Germinal center (tissue), 1 donor: ENCODE measurements around the gene TPST2.
A peak's percentile ranks its signal among the peaks of the same experiment; 100 is the strongest.

Experiments
- DNase-seq: peaks from one replicate; pipeline ENCODE4 v3.0.0; 2012; ENCODE audit warnings: mixed read lengths, low spot score

Gene TPST2

DNA sequence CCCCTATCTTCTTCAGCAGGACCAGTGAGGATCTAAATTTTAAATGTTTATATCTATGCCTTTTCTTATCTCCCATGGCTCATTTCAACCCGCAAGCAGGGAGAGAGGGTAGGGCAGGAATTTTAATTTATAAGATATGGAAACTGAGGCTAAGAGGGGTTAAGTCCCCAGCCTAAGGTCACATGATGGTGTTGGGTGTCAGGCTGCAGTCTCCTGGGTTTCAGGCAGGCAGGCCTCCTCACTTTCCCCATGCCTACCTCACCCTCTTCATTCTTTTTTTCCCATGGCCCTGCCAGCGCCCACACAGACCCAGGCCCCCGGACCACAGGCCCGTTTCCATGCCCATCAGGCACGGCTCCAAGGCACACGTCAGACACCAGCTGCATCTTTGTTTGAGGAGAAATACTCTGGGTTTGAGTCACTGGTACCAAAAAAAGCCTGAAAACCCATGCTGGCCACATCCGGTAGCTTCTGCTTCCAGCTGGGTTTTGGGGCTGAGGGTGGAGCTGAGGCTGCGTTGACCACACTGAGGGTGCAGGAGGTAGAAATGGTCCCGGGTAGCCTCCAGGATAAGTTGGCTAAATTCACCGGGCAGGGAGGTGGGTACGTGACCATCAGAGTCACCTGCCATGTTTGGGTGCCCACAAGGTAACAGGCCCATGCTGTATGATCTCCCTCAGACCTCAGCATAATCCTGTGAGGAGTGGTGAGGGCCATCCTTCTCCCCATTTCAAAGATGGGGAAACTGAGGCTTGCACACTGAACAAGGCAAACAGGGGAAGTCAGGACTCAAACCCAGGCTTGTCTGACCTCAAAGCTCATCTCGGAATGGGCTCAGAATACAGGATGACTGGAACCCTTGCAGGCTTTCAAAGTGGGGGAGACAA lies 20.4 kb upstream of the TPST2 start:
- peak; percentile 45 for DNase-seq

DNA sequence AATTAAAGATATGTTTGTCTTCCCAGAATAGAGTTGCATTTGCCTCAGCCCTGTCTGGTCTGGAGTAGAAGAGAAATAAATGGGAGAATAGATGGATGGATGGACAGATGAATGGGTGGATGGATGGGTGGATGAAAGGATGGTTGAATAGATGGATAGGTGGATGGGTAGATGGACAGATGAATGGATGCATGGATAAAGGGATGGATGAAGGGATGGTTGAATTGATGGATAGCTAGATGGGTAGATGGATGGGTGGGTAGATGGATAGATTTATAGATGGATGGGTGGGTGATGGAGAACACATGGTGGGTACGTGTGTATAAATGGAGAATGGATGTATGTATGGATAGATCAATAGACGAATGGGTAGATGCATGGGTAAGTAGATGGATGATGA lies 19.4 kb upstream of the TPST2 start:
- DNase-seq = no peak

DNA sequence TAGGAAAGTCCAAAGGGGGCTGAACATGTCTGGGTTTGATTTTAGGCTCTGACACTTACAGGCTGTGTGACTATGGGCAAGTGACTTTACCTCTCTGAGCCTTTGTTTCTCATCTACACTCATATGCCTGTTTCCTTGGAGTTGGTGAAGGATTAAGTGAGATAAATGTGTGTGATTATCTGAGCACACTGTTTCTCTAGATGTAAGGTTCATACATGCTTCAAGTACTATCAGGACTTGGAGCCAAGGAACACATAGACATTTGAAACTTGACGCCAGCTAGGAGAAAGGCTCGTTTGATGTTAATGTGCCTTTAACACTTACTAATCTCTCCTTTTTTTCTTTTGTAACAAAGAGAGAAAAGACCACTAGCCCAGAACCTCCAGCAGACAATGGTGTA lies 18.2 kb upstream of the TPST2 start:
- DNase-seq = no peak

DNA sequence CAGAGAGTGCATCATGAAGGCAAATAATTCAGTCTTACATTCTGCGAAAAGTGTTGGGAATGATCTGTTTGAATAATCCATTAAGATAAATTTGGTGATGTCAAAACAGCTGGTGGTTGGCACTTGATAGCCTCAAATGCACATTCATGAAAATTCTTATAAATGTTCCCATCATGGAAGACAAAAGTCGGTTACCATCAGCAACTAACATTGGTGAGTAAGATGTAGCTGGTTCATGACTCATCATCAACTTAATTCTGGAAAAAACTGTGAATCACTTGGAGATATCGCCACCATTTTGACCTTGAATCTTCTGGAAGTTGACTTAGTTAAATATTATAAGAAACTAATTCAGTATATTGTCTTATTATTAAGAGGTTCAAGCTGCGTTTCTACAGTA lies 16.7 kb upstream of the TPST2 start:
- DNase-seq = no peak

DNA sequence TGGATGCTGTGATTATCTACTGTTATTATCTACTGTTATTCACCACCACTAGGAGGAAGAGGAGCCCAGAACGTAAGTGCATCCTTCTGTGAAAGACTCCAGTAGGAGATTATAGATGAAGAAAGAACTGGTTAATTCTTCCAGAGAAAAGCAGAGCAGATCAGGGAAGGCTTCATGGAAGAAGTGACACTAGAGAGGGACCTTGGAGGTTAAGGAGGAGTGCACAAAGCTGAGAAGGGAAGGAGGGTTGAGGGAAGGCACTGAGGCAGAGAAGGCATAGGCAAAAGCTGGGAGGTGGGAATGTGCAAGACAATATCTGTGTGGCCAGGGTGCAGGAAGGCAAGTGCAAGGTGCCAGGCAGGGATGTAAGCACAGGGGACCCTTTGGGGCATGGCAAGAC lies 14.4 kb upstream of the TPST2 start:
- no peak for DNase-seq

DNA sequence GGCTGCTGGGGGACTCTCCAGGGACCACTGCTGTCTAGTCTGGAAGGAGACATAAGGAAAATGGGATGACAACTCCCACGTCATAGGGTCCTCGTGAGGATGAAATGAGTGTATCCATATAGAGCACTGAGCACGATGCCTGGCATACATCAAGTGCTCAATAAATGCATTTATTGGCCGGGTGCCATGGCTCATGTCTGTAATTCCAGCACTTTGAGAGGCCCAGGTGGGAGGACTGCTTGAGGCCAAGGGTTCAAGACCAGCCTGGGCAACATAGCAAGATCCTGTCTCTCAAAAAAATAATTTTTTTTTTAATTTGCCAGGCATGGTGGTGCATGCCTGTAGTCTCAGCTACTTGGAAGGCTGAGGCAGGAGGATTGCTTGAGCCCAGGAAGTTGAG lies 12.2 kb upstream of the TPST2 start:
- DNase-seq = no peak

DNA sequence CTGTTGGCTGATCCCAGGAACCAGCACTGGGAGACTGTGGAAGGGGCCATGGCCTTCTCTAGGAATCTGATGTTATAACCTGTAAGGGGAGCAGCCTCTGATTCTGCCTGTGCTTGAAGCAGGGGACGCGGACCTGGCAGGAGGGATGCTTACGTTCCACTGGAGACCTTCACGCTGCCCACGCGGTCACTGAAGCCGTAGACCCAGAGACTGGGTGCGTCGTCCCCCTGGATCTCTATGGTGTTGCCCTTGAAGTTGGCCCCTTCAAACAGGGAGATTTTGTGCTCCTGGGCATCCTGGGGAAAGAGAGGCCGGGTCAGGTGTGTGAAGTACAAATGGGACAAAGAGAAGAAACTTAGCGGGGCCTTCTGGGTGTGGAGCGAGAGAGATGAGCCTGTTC lies 11.8 kb upstream of the TPST2 start:
- no peak for DNase-seq

DNA sequence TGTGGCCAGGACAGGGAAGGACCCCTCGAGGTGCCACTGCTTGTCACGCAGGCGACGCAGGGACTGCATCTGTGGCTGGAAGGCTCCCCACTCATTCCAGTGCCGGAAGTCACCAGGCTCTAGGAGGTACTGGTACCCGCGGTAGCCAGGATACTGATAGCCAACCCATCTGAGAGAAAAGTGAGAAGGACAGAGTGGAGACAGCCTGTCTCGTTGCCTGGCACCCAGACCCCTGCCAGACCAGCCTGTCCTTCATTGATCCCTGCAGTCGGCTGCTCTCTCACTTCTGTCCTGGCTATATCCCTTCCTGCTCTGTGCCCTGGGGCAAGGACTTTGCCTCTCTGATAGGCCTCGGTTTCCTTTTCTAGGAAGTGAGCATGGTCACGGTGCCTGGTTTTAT lies 9.6 kb upstream of the TPST2 start:
- DNase-seq = no peak

DNA sequence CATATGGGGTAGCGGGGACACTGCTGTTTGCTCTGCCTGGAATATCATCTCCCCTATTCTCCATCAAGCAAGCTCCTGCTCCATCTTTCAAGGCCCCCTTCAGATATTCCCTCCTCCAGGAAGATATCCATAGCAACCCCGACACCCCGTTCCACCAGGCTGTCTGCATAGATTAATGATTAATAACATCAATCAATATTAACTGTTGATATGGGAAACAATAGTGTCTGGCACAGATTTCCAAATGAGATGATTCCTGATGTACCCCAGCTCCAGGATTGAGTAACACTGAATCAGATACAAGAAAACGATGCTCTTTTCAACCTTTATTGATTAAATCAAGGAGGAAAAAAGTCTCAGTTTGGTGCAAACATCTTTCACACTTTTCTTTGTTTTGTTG lies 7.5 kb upstream of the TPST2 start:
- no peak for DNase-seq

DNA sequence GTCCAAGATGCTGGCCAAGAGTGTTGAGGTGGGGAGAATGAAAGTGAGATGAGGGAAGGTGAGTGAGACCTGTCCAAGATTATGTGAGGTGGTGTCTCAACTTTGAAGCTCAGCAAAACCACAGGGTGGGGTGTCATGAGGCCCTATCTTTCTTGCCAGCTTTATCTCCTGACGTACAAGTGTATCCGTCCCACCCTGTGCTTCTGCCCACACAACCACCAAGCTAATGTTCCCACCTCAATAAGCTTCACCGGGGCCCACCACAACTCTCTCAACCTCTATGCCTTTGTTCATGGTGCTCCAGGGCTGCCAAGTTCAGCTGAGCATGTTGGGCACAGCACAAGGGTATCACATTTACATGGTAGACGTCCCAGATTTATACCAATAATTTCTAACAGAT lies 7.1 kb upstream of the TPST2 start:
- DNase-seq = no peak

DNA sequence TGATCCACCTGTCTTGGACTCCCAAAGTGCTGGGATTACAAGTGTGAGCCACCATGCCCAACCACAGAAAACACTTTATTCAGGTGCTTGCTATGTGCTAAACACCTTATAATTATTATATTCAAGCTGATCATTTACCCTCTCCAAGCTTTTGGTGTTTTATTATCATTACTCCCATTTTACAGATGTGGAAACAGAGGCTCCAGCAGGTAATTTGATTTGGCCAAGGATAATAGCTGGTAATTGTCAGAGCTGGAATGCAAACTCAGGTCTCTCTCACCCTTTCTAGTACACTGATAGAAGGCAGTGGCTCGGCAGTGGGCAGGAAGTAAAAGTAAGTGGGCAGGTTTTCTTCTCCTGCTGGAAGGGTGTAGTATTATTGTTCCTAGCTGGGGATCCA lies 3.8 kb upstream of the TPST2 start:
- DNase-seq = no peak

DNA sequence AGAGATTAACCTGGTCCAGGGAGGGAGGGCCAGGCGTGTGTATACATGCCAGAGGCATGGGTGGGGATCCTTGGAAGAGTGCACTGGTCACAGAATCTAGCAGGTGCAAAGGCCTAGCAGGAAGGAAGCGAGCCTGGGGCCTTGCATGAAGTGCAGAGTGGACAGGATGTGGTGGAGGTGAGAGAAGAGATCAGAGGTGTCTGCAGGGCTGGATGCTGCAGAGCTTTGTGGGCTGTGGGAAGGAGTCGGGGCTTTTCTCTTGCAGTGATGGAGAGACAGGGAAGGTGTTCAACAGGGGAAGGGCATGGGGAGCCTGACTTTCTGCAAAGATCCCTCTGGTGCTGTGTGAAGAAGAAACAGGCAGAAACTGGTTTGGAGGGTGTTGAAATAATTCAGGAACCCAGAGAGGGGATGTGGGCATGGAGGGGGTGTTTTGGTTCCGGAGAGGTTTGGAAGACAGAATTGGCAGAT lies 2.5 kb upstream of the TPST2 start:
- no peak for DNase-seq

DNA sequence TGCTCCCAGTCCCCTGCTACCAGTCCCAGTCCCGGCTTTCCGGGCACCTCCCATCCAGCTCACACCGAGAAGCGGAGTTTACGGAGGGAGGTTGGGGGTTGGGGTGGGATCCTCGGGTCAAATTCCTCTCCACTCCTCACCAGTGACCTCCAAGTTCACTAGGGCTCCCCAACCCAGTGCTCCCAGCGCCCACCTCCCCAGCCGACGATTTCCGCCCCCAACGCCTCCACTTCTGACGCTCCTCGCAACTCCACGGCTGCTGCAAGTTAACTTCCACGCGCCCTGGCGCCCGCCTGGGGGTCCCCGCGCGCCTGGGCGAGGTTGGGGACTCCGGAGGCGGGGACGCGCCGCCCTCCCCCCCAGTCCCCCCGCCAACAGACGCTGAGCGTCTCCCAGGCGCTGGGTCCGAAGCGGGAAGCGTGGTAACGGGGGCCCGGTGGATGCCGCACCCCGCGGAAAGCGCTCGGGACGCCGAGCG lies 526 bp downstream of the TPST2 start:
- DNase-seq = no peak

DNA sequence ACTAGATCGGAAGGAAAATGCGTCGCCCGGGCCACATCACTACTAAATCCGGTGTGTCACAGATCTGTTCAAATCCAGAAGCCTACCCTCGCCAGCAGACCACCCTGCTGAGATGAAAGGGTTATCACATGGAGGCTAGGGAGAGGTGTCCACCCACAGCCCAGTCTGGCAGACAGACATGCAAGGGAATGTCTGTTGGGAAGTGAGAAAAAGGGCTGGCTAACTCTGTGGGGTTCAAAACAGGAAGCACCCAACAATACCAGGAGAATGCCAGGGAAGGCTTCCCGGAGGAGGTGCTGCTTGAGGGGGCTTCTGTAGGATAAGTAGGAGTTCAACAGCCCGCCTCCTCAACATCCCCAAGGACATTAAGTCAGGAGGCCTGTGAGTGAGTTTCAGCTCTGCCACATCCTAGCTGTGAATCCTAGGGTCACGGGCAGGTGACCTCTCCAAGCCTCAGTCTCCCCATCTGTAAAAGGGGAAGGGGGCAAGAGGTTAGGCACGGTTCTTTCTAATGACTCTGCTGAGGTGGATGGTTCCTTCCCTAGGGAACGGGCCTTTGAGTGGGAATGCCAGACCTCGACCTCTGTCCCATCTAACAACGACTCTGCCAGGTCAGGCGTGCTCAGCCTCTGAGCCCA lies 1.1 kb downstream of the TPST2 start:
- DNase-seq = no peak

DNA sequence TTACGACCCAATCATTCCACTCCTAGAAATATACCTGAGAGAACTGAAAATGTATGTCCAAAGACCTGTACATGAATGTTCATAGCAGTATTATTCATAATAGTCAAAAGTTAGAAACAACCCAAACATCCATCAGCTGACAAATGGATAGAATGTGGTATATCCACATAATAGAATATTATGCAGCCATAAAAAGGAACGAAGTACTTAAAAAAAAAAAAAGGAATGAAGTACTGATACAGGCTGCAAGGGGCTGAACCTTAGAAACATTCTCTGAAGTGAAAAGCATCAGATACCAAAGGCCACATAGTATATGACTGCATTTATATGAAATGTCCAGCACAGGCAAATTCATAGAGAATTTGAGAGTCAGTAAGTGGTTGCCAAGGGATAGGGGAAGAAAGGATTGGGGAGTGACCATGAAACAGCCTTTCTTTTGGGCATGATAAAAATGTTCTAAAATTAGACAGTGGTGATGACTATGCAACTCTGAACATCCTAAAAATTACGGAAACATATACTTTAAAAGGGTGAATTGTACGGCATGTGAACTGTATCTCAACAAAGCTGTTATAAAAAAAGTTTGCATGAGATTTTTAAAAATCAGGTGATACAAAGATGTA lies 1.8 kb downstream of the TPST2 start:
- DNase-seq = no peak

DNA sequence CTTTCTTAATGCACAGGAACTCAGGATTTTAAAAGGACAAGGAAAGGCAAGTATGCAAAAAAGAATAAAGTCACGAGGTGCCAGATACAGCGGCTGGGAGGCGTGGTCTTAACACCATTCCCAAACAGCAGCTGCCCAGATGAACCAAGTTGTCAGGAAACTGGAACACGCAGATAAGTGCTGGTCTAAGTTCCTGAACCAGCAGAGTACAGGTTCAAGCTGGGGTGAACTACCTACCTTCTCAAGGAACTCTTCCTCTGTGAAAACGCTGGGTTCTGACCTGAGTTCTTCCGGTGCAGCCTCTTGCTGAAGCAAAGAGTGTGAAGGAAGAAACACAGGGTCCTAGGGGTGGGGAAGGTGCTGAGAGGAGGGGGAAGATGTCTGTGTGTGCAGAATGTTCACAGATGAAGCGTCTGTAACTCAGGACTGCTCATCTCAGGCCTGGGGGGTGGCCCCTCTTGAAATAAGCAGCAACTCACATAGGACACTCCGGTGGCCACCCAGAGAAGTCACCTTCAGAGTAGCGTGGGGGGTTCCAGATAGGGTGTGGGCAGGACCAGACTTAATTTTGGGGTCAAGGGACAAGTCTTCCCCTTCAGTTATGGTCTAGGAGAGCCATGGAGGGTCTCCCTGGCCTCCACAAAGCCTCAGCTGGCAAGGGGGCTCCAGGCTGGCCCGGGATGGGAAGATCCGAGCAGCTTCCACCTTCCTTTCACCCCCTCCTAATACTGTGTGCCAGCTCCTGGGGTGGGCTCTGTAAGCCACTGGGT lies 3.2 kb downstream of the TPST2 start:
- no peak for DNase-seq

DNA sequence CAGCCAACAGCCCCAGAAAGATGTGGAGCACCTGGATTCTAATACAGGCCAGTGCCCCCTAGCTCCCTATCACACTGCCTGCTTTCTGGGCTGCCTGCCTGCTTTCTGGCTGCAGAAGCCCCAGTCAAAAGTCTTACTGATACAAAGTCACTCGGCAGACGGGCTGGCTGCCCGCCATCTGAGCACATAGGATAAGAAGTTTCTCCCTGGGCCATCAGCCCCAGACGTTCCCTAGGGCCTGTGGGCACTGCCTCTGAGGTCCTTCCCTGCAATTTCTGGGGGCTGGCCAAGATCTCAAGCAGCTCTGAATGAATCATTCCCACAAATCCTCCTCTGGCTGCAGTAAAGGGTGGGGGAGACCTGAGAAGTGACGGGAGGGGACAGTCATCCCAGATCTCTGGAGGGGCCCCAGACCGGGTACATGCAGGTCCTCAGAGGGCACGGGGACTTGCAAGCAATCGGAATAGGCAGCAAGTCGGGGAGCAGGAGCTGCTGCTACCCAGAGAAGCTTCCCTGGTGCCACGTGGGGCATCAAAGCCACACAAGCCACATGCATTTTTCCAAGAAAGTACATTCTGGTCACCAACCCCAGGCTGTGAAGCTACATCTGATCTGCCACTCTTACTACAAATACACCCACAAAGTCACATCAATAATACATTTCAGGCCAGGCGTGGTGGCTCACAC lies 4.7 kb downstream of the TPST2 start:
- no peak for DNase-seq

DNA sequence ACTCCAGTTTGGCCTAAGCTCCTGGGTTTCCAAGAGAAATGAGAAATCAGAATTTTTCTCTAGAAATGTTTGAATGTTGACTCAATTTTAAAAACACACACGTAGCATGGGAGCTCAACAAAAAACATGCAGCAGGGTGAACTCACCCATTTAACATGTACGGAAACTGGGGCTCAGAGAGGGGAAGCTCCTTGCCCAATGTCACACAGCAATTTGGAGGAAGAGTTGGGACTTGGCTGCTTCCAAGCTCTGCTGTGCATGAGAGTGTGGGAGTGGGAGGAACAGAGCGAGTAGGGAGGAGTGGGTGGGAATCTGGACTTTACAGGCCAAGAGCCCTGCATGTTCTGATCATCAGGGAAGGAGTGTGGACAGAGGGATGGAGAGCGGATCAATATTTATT lies 5.9 kb downstream of the TPST2 start:
- no peak for DNase-seq

DNA sequence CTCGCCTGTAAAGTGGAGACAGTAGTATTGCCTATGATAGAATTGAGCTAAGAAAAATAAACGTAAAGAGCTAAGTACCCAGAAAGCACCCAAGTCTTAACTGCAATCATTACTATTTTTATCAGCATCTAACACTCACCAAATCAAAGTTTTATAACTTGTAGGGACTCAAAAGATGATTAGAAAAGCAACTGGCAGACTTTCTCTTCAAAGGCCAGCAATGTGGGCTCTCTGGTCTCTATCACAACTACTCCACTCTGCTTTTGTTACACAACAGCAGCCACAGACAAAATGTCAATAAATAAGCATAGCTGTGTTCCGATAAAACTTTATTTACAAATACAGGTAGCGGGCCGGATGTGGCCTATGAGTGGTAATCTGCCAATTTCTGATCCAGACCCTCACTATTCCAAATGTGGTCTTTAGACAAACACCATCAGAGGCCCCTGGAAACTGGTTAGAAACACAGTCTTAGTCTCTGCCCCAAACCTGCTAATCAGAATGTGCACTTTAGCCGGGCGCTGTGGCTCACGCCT lies 8.2 kb downstream of the TPST2 start:
- DNase-seq = no peak

DNA sequence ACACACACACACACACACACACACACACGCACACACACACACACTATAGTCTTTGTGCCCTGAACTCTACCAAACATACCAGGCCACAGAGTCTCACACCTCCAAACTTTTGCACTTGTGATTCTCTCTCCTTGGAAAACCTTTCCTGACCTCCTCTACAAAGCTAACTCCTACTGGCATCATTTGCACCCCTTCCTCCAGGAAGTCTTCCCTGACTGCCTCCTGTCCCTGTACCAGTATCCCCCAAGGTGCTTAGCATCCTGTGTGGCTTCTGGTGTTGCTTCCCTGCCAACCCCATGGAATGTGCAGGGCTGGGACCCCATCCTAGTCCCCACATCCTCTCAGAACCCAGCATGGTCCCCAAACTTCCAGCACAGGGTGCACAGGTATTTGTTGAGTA lies 8.9 kb downstream of the TPST2 start:
- no peak for DNase-seq

DNA sequence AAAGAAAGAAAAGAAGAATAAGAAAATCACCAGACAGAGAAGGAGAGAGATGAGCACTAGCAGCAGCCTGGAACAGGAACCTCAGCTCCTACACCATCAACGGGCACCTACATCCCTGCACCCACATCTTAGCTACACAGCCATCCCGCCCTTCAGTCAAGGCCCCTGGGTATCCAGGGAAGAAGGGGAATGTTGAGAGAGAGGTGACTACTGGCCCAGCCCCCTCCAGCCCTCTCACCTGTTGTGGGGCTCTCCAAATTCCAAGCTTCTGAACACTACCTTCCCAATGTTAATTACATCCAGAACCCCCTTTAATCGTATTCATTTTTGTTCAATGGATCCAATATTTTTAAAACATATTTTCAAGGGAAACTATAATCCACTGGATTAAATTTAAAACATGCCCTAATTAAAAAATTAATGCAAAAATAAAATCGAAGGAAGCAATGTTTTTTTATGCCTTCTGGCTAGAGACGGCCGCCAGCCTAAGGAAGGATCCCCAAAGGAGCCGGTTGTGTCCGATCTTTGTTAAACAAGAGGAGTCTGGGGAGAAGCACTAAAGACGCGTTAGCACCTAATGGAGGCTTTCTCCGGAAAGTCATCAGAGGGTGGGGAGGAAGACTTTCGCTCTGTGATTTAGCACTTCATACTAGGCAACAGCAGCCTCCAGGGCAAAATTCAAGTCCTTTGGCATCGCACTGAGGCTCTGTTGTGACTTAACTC lies 9.5 kb downstream of the TPST2 start:
- no peak for DNase-seq
